BE2C (cell line): ENCODE measurements around the gene ACTL10.

Source experiments
- DNase-seq: peaks from one replicate; pipeline ENCODE4 v3.0.0-alpha.2; 2020
- H3K27me3 ChIP-seq: fragments of 250-450 bp; sonication (Bioruptor Pico); 2 replicates; pipeline ENCODE4 v1.5.1; 2020; ENCODE audit warnings: mild to moderate bottlenecking
- H3K36me3 ChIP-seq: fragments of 250-450 bp; sonication (Bioruptor Pico); 2 replicates; pipeline ENCODE4 v1.5.1; 2020; ENCODE audit warnings: mild to moderate bottlenecking
- H3K4me1 ChIP-seq: fragments of 250-450 bp; sonication (Bioruptor Pico); 2 replicates; pipeline ENCODE4 v1.5.1; 2020
- H3K4me3 ChIP-seq: 2 replicates; pipeline ENCODE4 v1.5.1; 2011; ENCODE audit warnings: low read depth, low read length
- H3K9me3 ChIP-seq: fragments of 250-450 bp; sonication (Bioruptor Pico); 2 replicates; pipeline ENCODE4 v1.5.1; 2020
- CTCF ChIP-seq: IDR thresholded peaks from 2 replicates; pipeline ENCODE4 v1.5.1; 2012; ENCODE audit warnings: mild to moderate bottlenecking, low read depth, low read length

Gene ACTL10

GRCh38 chr20:33651562-33652048 is 15.1 kb upstream of the ACTL10 start:
- DNase-seq: no peak
- no peak for TF ChIP-seq CTCF
- Histone ChIP-seq H3K36me3 (no peaks in the 10 kb centered on the region; the same call in 1 of the 2 replicates), H3K9me3 (no peaks in the 10 kb centered on the region), H3K4me1 (peaks cover 29% of the 10 kb centered on the region), H3K27me3 (no peaks in the 10 kb centered on the region), H3K4me3 (no peak overlapping the region)

- TF ChIP-seq CTCF: peak; percentile 99
- peaks cover 21% of the 10 kb centered on the region for H3K4me1 ChIP-seq
Measured at GRCh38 chr20:33653218-33653899, 13.4 kb upstream of the ACTL10 start.

GRCh38 chr20:33653900-33654596 is 12.7 kb upstream of the ACTL10 start:
- Histone ChIP-seq H3K27me3 (no peaks in the 10 kb centered on the region), H3K4me3 (no peak overlapping the region), H3K36me3 (peaks cover 8% of the 10 kb centered on the region), H3K9me3 (no peaks in the 10 kb centered on the region), H3K4me1 (peaks cover 14% of the 10 kb centered on the region)
- TF ChIP-seq CTCF: no peak
- no peak for DNase-seq

More at GRCh38 chr20:33653218-33653899, 13.4 kb upstream of the ACTL10 start:
- H3K36me3 ChIP-seq: peaks cover 6% of the 10 kb centered on the region; the same call in 1 of the 2 replicates
- no peaks in the 10 kb centered on the region for H3K9me3 ChIP-seq
- DNase-seq: peak; percentile 83
- H3K27me3 ChIP-seq: no peaks in the 10 kb centered on the region
- H3K4me3 ChIP-seq: no peak overlapping the region

- no peaks in the 10 kb centered on the region for H3K27me3 ChIP-seq
- DNase-seq: no peak
- peaks cover 8% of the 10 kb centered on the region for H3K4me1 ChIP-seq
- H3K36me3 ChIP-seq: peaks cover 13% of the 10 kb centered on the region
- H3K9me3 ChIP-seq: no peaks in the 10 kb centered on the region
- no peak overlapping the region for H3K4me3 ChIP-seq
- TF ChIP-seq CTCF: no peak
Measured at GRCh38 chr20:33654680-33655161, 12.0 kb upstream of the ACTL10 start.

- Histone ChIP-seq H3K27me3 (no peaks in the 10 kb centered on the region), H3K4me3 (no peak overlapping the region), H3K36me3 (peaks cover 13% of the 10 kb centered on the region), H3K4me1 (peaks cover 7% of the 10 kb centered on the region; the same call in 1 of the 2 replicates), H3K9me3 (no peaks in the 10 kb centered on the region)
- DNase-seq: no peak
- TF ChIP-seq CTCF: no peak
Measured at GRCh38 chr20:33655164-33655563, 11.6 kb upstream of the ACTL10 start.
